MM.1S (cell line): ENCODE results near the gene L3HYPDH.

Source experiments
- EZH2 ChIP-seq: fragments of 300-600 bp; sonication (generic); optimal IDR thresholded peaks from 2 replicates; pipeline ENCODE3; 2017; ENCODE audit warnings: low read depth, mild to moderate bottlenecking, antibody characterized with exemption, low read length, mixed read lengths
- TF ChIP-seq, protein P1 (sequence below): fragments of 300-600 bp; sonication (generic); IDR thresholded peaks from 2 replicates; pipeline ENCODE4 v1.5.1; 2016; ENCODE audit warnings: antibody characterized with exemption, low read length, mixed read lengths

DNA sequence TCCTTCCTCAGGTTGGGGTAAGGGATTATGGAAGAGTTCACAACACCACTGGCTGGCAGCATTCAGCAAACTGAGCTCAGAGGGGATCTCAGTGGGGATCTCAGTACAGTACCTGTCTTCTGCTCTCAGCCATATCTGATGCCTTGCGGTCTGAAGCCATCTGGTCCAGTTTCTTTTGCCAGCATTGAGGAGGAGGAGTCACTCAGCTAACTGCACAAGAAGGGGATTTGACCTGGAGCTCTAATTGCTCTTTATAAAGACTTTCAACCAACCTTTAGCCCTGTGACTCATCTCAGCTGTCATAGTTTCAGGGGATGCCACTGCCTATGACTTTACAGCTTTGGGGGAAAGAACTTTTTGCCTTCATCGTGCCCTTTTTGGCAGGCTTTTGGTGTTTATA, 45.0 kb upstream of the L3HYPDH start:
- TF ChIP-seq, protein P1, sequence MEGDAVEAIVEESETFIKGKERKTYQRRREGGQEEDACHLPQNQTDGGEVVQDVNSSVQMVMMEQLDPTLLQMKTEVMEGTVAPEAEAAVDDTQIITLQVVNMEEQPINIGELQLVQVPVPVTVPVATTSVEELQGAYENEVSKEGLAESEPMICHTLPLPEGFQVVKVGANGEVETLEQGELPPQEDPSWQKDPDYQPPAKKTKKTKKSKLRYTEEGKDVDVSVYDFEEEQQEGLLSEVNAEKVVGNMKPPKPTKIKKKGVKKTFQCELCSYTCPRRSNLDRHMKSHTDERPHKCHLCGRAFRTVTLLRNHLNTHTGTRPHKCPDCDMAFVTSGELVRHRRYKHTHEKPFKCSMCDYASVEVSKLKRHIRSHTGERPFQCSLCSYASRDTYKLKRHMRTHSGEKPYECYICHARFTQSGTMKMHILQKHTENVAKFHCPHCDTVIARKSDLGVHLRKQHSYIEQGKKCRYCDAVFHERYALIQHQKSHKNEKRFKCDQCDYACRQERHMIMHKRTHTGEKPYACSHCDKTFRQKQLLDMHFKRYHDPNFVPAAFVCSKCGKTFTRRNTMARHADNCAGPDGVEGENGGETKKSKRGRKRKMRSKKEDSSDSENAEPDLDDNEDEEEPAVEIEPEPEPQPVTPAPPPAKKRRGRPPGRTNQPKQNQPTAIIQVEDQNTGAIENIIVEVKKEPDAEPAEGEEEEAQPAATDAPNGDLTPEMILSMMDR, result no peak
- no peak for TF ChIP-seq EZH2
